ENCODE measurements around the gene OR52L1. TPM values are rescaled to one million over a fixed set of nuclear protein-coding genes. Genes with fewer than 3 reads are reported as not detected.

OR52L1 gene
- total and polyA plus RNA-seq, 2 of the 8 experiments (the other 6 are each of a cell fraction or from before 2014, with no cell fraction given): 0.24 TPM; not detected in 1

GRCh38 chr11:6006395-6006794, 19.6 kb upstream of the OR52L1 start:
- no peak overlapping the region for H3K9ac ChIP-seq (replicated peaks in 1 of 4; ENCODE audit: extremely low read depth in 1 of 4, low read depth in 3 of 4, low read length in 3 of 4)
- H4K8ac ChIP-seq (ENCODE audit: extremely low read depth, insufficient read depth, low read length): no peak overlapping the region
- H3K14ac ChIP-seq (ENCODE audit: insufficient read length): no peak overlapping the region
- DNase-seq (ENCODE audit: low read depth in 1 of 2, low spot score in 2 of 2): no peak
- no peak overlapping the region for H3K23ac ChIP-seq (ENCODE audit: insufficient read length)
- no peaks in the 10 kb centered on the region for H3K36me3 ChIP-seq (ENCODE audit: control insufficient read depth in 2 of 4, insufficient read depth in 4 of 4, low read length in 3 of 4)
- H3K9me3 ChIP-seq (ENCODE audit: insufficient read depth in 2 of 2, low read depth in 1 of 2, low read length in 1 of 2): no peaks in the 10 kb centered on the region
- ChIA-PET CTCF (ENCODE audit: partially characterized antibody) (interaction anchor here (3.6 kb wide), 1 partner anchor 15 kb away, joined by 17 read pairs; no protein-coding TSS in a partner anchor), POLR2A (ENCODE audit: partially characterized antibody) (no interaction called here)
- H2AK5ac ChIP-seq (ENCODE audit: low read depth, low read length): no peak overlapping the region
- H4K5ac ChIP-seq (ENCODE audit: insufficient read length, low read depth, low read length): no peak overlapping the region
- H4K20me1 ChIP-seq (replicated peaks in 1 of 2; ENCODE audit: control insufficient read depth in 1 of 2, insufficient read depth in 2 of 2, low read length in 2 of 2): no peaks in the 10 kb centered on the region
- no peaks in the 10 kb centered on the region for H3K4me1 ChIP-seq (replicated peaks in 1 of 4; ENCODE audit: control insufficient read depth in 3 of 4, insufficient read depth in 4 of 4, low read length in 3 of 4)
- H4K91ac ChIP-seq (replicated peaks; ENCODE audit: insufficient read length, low read length): no peak overlapping the region
- H3K27ac ChIP-seq (ENCODE audit: low read depth, low read length): no peak overlapping the region
- H3K79me2 ChIP-seq (ENCODE audit: control insufficient read depth in 1 of 2, insufficient read depth in 2 of 2, low read length in 2 of 2): no peaks in the 10 kb centered on the region
- no peaks in the 10 kb centered on the region for H3K23me2 ChIP-seq (ENCODE audit: low read depth, low read length)
- no peak overlapping the region for H2BK120ac ChIP-seq (replicated peaks; ENCODE audit: low read depth, low read length)
- H2BK20ac ChIP-seq (ENCODE audit: low read length): no peak overlapping the region
- no peak overlapping the region for H3K56ac ChIP-seq (replicated peaks; ENCODE audit: insufficient read length, low read depth, low read length)
- no peak overlapping the region for H3K18ac ChIP-seq (ENCODE audit: extremely low read depth, low read length)
- H3K4ac ChIP-seq (replicated peaks; ENCODE audit: insufficient read length, low read depth, low read length): no peak overlapping the region
- H2BK12ac ChIP-seq (ENCODE audit: low read depth, low read length): no peak overlapping the region
- H2BK5ac ChIP-seq (ENCODE audit: low read depth, low read length): no peak overlapping the region
- H2BK15ac ChIP-seq (ENCODE audit: low read length): no peak overlapping the region
- no peaks in the 10 kb centered on the region for H3K79me1 ChIP-seq (ENCODE audit: low read depth, low read length)
- H3K4me2 ChIP-seq (ENCODE audit: insufficient read depth in 1 of 2, low read depth in 2 of 2, low read length in 2 of 2): no peak overlapping the region
- H2AFZ ChIP-seq (ENCODE audit: low read length): no peak overlapping the region
- no peak overlapping the region for H3K4me3 ChIP-seq (ENCODE audit: extremely low read depth in 1 of 4, insufficient read depth in 2 of 4, low read depth in 3 of 4, low read length in 4 of 4)
- H3K27me3 ChIP-seq (replicated peaks in 1 of 4; ENCODE audit: control insufficient read depth in 3 of 4, extremely low read depth in 1 of 4, insufficient read depth in 3 of 4, low read length in 3 of 4): no peaks in the 10 kb centered on the region
- FAIRE-seq: no peak
- TF ChIP-seq CHD7 (IDR thresholded peaks at IDR 0.05; ENCODE audit: insufficient replicate concordance, low read length) (no peak), CHD2 (IDR thresholded peaks at IDR 0.05; ENCODE audit: low read length) (no peak)

All from H1 (cell line).